Fibroblast of villous mesenchyme (primary cell): ENCODE results near the gene C10orf105. TPM values are rescaled to one million over a fixed set of nuclear protein-coding genes. Genes with fewer than 3 reads are reported as not detected.
A peak's percentile ranks its signal among the peaks of the same experiment; 100 is the strongest.

Experiments
- DNase-seq: peaks from one replicate; pipeline ENCODE4 v3.0.0-alpha.2; 2010; ENCODE audit warnings: low read depth
- H3K4me3 ChIP-seq: 2 replicates; pipeline ENCODE4 v1.5.1; 2011; ENCODE audit warnings: low read depth, mild to moderate bottlenecking, low read length
- CTCF ChIP-seq: IDR thresholded peaks from 2 replicates; pipeline ENCODE4 v1.5.1; 2012; ENCODE audit warnings: low read depth, mild to moderate bottlenecking, low read length; ENCODE audit not compliant: insufficient read depth
- total RNA-seq: library from RNA; depleted of rRNA; stranded (reverse); fragments of >200 nt; gene quantifications from 2 replicates; pipeline ENCODE4 v1.2.3, GENCODE V29; 2012

C10orf105 gene
- total RNA-seq, 1 donor, result not detected

GRCh38 chr10:71763352-71764127 lies 44.0 kb upstream of the C10orf105 start:
- H3K4me3 ChIP-seq, result no peak overlapping the region
- no peak for TF ChIP-seq CTCF
- no peak for DNase-seq

DNA sequence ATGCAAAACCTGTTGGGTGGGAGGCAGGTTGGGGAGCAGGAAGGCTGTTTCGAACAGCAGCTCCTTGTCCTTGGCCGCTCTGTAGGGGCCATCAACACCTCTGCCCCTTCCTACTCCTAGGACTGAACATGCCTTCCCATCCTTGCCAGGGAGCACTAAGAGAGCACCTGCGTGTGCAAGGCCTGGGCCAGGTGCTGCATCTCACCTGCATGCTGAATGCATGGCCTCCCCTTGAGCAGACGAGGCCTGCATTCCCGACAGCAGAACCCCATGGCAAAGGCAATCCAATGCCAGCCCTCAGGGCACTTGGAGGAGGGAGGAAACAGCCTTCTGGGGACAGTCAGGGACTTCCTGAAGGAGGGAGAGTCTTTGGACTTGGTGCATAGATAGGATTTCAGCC lies 42.7 kb upstream of the C10orf105 start:
- H3K4me3 ChIP-seq, result no peak overlapping the region
- no peak for TF ChIP-seq CTCF
- DNase-seq, result no peak

- DNase-seq, result no peak
- H3K4me3 ChIP-seq, result no peak overlapping the region
- TF ChIP-seq CTCF, result peak; percentile 9
Measured at GRCh38 chr10:71761541-71762113, 42.0 kb upstream of the C10orf105 start.

DNA sequence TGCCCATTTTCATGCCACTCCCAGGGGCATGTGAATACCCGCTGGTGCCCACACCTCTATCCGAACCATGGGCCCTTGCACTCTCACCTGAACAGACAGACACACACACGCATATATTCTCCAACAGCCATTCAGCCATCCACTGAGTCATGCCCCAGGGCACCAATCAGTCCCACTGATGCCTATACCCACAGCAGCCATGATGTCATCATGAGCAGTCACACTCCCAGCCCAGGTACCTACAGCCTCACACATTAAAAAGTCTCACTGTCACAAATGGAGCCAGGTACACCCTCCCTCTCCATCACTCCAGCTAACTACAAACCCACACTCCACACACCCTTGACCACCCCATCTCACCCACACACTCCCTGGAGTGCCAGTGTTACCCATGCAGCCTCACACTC lies 41.5 kb upstream of the C10orf105 start:
- no peak for DNase-seq
- H3K4me3 ChIP-seq, result no peak overlapping the region
- no peak for TF ChIP-seq CTCF

- no peak overlapping the region for H3K4me3 ChIP-seq
- TF ChIP-seq CTCF, result no peak
- DNase-seq, result no peak
Measured at GRCh38 chr10:71757399-71757922, 37.9 kb upstream of the C10orf105 start.

DNA sequence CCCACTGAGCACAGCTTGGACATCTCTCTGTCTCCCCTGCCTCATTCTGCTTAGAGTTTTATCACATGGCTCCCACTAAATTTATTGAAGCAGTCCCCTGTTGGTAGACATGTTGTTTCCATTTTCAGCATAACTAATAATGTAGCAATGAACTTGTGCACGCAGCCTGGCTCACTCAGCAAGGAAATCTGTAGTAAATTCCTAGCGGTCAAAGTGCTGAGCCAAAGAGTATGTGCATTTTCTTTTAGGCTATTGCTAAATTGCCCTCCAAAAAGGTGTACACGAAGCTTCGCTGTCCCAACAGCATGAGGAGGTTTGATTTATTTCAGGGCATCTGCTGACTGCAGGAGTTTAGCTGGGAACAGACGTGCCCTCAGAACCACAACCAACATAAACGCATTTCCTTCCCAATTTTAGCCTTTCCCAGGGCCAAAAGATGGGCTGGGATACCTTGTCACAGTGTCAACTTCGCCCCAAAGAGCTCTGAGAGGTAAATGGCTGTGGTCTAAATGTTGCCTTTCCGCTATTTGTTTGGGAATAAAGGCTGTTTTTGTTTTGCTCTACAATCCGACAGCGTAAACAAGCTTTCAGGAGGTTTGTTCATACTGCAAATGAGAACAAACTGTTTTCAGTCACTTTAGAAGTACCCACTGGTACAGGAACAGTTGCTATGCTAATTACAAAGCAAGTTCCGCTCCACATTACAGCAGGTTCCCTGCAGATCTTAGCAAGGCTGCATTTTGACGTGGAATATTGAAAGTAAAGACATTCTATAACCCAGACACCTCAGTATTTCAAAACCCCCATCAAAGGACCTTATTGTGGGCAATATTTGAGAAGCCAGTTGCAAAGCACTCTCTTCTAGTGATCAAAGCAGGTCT lies 37.0 kb upstream of the C10orf105 start:
- no peak for TF ChIP-seq CTCF
- H3K4me3 ChIP-seq, result no peak overlapping the region
- peak; percentile 40 for DNase-seq
